ENCODE measurements around the gene PLXNB2.

GRCh38 chr22:50236731-50237409, 70.6 kb downstream of the PLXNB2 start:
- no peak for TF ChIP-seq POLR2AphosphoS5 (IDR thresholded peaks at IDR 0.05; ENCODE audit: low read depth, low read length)
- no peak for TF ChIP-seq TAF1 (IDR thresholded peaks at IDR 0.05; ENCODE audit: low read depth, low read length)
- no peak for TF ChIP-seq POLR2A (IDR thresholded peaks at IDR 0.05; ENCODE audit: low read depth, low read length)
- no peak for TF ChIP-seq SPI1 (IDR thresholded peaks at IDR 0.05; ENCODE audit: low read depth, low read length)
- no peak for TF ChIP-seq POU2F2 (IDR thresholded peaks at IDR 0.05; ENCODE audit: low read depth, low read length)
- no peak for TF ChIP-seq PAX5 (IDR thresholded peaks at IDR 0.05; ENCODE audit: insufficient read depth, low read length, severe bottlenecking)

Data from GM12891 (cell line).